ENCODE results near the gene NCAPD2.
A peak's percentile ranks its signal among the peaks of the same experiment; 100 is the strongest.

Gene NCAPD2

DNA sequence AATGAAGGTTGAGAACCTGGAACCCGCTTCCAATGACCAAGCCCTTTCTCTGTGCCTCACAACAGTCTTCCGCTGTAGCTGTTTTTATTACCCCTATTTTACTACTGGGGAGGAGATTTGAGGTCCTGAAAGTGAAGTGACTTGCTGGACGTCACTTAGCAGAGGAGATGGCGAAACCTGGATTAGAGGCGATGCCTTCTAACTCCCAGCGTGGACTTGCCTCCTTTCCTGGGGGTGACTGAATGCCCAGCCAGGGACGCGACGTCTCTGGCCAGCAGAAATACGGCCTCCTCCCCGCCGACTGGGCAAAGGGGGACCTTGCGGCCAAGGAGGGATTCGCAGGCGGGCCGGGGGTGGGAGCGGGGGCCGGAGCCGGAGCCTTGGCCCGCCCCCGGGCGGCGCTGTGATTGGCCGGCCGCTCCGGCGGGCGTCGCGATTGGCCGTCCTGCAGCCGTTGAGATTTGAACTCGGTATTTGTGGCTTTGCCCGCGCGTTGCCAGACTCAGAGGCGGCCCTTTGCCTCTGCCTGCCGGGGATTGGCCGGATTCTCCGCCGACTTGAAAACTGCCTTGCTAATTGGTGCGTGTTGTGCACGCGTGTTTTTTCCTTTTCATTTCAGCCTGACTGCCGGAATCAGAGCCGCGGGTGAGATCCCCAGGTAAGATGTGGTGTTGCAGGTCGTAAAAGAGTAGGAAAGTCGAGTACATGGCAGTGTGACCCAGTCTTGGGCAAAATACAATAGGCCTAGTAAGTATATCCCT is at the start of gene NCAPD2:
Gene NCAPD2, plus strand, starts transcription at position 606 of the 761 bp plus-strand sequence. CDS start 997 bp downstream, outside the sequence.
- DNase-seq (ENCODE audit: low read depth): peak; percentile 92

DNA sequence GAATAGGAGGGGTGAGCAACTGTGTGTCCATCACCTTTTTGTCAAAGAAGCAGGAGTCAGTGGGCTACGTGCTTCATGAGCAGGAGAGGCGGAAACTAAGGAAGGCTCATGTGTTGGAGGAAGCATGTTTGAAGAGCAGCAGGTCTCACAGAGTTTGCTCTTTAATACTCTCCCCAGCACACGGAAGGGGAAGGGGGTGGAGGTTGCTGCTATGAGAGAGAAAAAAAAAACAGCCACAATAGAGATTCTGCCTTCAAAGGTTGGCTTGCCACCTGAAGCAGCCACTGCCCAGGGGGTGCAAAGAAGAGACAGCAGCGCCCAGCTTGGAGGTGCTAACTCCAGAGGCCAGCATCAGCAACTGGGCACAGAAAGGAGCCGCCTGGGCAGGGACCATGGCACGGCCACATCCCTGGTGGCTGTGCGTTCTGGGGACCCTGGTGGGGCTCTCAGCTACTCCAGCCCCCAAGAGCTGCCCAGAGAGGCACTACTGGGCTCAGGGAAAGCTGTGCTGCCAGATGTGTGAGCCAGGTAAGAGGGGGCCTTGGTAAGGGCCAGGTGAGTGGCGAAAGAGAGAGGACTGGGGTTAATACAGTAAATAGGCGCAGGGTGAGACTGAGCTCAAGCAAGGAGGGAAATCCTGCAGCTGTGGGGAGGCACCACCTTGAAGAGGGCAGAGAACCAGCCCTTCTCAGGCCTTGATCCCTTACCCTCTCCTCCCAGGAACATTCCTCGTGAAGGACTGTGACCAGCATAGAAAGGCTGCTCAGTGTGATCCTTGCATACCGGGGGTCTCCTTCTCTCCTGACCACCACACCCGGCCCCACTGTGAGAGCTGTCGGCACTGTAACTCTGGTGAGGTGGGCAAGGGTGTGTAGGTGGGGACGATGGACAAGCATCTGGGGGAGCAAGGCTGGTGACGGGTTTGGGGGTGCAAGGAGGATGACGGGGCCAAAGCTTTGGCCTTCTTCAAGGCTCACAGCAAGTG is 48.9 kb upstream of the NCAPD2 start, which contains the start of gene CD27:
Gene CD27, plus strand, starts transcription at position 252 of the 985 bp plus-strand sequence. Its CDS starts 141 bp downstream, at position 393.
- no peak for DNase-seq (ENCODE audit: low read depth)

GRCh38 chr12:6450091-6450868 is 43.6 kb upstream of the NCAPD2 start:
- no peak for DNase-seq (ENCODE audit: low read depth)

- DNase-seq (ENCODE audit: low read depth): no peak
These were observed 43.0 kb upstream of the NCAPD2 start for GRCh38 chr12:6450869-6451347.

GRCh38 chr12:6451348-6452244 is 42.3 kb upstream of the NCAPD2 start, which contains the start of gene TAPBPL:
Gene TAPBPL (plus strand): TSS chr12:6452042. CDS start chr12:6452249, 207 bp downstream.
- peak; percentile 63 for DNase-seq (ENCODE audit: low read depth)

DNA sequence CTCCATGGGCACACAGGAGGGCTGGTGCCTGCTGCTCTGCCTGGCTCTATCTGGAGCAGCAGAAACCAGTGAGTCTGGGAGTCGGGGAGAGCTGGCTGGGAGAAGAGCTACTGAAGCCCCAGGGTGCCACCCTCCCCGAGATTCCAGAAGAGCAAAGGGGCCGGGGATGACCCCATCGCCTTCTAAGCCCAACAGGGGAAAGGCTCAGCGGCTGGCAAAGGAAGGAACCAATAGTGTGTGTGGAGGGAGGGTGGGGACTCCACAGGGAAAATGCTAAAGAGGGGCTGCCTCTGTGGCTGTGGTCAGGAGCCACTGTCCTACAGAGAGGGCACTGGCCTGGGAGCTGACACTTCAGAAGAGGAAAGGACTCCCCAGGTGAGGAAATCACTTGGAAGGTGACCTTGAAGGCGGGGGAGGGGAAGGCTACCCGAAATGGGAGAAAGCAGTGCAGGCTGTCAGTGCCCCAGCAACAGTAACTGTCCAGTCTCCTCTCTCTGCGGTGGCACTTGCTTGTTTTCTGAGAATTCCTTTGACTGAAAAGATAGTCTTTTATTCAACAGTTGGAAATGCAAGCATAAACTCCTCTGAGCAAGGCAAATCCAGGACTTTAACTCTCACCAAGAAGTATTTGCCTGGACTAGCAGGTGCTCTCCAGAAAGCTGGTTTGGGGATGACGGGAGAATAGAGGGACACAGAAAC is 41.5 kb upstream of the NCAPD2 start:
- no peak for DNase-seq (ENCODE audit: low read depth)

DNA sequence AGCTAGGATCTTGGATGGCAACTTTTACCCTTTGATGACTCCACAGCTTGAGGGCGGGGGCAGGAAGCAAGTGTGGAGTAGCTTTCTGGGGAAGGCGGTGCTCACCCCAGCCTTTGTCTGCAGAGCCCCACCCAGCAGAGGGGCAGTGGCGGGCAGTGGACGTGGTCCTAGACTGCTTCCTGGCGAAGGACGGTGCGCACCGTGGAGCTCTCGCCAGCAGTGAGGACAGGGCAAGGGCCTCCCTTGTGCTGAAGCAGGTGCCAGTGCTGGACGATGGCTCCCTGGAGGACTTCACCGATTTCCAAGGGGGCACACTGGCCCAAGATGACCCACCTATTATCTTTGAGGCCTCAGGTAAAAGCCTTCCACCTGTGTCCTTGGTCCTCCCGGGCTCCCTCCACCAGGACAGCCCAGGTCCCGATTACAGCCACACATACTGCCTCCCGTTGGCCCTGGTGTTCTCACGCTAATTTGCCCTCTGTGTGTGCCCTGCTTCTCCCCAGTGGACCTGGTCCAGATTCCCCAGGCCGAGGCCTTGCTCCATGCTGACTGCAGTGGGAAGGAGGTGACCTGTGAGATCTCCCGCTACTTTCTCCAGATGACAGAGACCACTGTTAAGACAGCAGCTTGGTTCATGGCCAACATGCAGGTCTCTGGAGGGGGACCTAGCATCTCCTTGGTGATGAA is 40.8 kb upstream of the NCAPD2 start:
- no peak for DNase-seq (ENCODE audit: low read depth)

- no peak for DNase-seq (ENCODE audit: low read depth)
These were observed 36.5 kb upstream of the NCAPD2 start for GRCh38 chr12:6457220-6457945.

DNA sequence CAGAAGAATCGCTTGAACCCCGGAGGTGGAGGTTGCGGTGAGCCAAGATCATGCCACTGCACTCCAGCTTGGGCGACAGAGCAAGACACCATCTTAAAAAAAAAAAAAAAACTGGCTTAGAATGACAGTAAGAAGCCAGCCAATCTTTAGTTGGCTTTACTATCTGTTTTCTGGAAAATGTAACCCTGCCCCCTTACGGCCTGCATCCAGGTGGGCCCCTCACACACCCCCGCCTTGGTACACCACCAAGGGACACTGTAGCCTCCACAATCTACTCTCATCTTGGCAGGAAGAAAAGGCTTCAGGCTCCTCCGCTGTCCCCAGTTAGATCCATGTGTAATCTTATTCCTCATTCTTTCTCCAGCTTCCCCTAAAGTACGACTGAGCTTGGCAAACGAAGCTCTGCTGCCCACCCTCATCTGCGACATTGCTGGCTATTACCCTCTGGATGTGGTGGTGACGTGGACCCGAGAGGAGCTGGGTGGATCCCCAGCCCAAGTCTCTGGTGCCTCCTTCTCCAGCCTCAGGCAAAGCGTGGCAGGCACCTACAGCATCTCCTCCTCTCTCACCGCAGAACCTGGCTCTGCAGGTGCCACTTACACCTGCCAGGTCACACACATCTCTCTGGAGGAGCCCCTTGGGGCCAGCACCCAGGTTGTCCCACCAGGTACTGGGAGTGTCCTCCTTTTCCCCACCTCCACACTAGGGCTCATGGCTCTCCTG is 35.5 kb upstream of the NCAPD2 start:
- no peak for DNase-seq (ENCODE audit: low read depth)

GRCh38 chr12:6459004-6459337 is 34.9 kb upstream of the NCAPD2 start:
- DNase-seq (ENCODE audit: low read depth): no peak

- no peak for DNase-seq (ENCODE audit: low read depth)
These were observed 33.0 kb upstream of the NCAPD2 start for GRCh38 chr12:6460751-6461371.

- no peak for DNase-seq (ENCODE audit: low read depth)
These were observed 32.3 kb upstream of the NCAPD2 start for GRCh38 chr12:6461401-6462233.

DNA sequence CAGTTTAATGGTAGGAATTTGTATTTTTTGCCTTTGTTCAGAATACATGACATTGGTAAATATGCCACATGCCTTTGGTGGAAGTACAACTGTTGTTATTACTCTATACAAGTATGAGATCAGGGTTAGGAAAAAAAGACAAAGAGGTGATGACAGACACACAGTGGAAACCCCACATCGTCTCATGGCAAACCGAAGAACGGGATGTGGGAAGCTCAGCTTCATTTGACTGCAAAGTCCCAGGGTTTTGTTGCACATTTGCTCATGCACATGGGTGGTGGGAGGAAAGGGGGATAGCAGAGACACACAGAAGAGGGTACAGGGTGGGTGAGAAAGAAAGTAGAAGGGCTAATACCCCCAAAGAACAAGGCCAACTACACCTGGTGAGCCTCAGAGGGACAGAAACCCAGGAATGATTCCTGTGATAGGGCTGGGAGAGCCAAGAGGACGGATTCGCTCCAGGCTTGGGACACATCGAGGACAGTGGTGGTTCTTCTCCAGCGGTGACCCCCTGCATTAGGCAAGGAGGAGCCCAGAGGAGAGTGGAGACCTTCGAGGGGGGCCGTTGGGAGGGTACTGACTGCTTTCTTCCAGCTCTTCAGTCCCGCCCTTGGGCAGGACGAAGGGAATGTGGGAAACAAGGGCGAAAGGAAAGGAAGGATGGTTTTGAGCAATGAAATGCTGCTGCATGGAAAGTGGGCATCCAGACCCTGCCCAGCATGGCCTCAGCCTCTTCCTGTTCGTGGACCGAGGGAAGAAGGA is 31.5 kb upstream of the NCAPD2 start:
- no peak for DNase-seq (ENCODE audit: low read depth)

DNA sequence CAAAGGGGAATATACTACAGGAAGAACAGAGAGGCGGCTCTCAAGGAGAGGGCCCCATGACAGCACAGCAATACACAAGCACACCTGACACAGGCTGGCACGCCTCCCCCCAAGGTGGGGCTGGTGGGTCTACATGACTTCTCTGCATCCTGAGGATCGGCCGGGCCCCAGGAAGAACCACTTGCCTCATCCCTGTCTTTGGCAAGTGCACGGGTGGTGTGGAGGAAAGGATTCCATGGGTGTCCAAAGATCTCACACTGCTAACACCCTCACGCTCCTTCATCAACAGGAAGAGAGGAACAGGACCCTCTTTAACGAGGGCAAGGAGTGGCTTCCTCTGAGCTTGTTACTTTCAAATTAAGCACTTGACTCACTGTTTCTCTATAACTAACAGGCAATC is 30.7 kb upstream of the NCAPD2 start:
- no peak for DNase-seq (ENCODE audit: low read depth)

DNA sequence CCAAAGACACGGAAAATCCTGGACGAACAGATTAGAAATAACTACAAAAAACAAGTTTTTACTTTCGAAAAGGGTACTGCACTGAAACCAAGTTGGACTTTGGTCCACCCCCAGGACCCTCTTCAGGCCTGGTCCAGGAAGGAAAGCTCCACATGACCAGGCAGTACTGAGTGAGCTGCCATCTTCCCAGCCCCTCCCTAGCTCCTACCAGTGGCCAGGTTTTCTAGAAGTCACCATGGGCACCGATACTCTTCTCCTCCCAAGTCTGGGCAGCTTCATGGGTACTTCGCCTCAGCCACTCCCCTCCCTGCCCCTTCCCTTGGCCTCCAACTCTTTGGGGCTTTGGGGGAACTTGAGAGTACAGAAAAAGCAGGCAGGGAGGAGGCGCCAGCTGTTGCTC is 30.0 kb upstream of the NCAPD2 start:
- no peak for DNase-seq (ENCODE audit: low read depth)

DNA sequence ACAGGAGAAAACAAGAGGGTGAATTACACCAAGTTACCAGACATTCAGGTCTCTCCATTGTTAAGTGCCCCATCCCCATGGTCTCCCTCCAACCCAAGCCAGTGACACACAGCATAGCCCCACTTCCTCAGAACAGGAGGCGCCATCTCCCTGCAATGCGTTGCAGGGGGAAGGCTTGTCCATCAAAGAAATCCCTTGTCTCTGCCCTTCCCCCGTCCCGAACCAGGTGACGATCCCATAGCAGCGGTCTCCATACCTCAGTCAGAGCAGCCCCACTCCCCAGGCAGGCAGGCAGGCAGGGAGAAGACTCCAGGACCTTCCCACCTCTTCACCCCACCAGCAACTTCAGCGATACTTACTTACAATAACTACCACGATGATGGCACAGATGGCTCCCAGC is 29.4 kb upstream of the NCAPD2 start:
- no peak for DNase-seq (ENCODE audit: low read depth)
